ENCODE results near the gene DAPL1.

DNA sequence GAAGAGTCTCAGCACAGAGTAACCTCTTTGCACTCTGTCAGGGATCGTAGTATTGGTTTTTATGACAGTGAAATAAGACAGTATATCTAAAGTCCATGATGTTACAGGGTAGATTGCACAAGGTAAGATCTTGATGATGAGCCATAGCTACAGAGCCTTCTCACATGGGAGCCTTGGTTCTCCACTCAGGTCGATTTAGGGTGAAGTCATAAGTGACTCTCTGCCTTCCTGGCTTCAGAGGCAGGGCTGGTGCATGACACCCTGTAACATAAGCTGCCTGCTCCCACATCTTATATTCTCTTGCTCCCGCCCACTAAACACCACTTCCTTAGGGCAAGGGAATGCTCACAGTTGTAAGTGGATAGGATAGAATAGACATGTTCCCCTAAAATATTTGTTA is 13.3 kb downstream of the DAPL1 start:
- TF ChIP-seq POLR2A (IDR thresholded peaks at IDR 0.05; ENCODE audit: low read depth, low read length) (no peak), POLR2AphosphoS5 (IDR thresholded peaks at IDR 0.05; ENCODE audit: low read depth, low read length) (no peak), TAF1 (IDR thresholded peaks at IDR 0.05; ENCODE audit: borderline replicate concordance, low read depth, low read length) (no peak)
